Astrocyte (in vitro differentiated cells and primary cell): Measurements from ENCODE around the gene SLC44A3. TPM values are rescaled to one million over a fixed set of nuclear protein-coding genes. Genes with fewer than 3 reads are reported as not detected.
A peak's percentile ranks its signal among the peaks of the same experiment; 100 is the strongest.

Experiments used
- DNase-seq: peaks from one replicate; pipeline ENCODE4 v3.0.0-alpha.2; 2010; ENCODE audit warnings: low read depth
- FAIRE-seq: peaks from 2 replicates; lab custom pipeline; 2011; peaks lifted over from hg19 to GRCh38; lab: Jason Lieb, UNC
- H2AFZ ChIP-seq: 2 replicates; pipeline ENCODE4 v1.6.0; 2012; ENCODE audit warnings: low read depth, low read length, inconsistent platforms
- H3K27ac ChIP-seq: 2 replicates; pipeline ENCODE4 v1.5.1; 2011; ENCODE audit warnings: low read depth, low read length, inconsistent platforms
- H3K27me3 ChIP-seq: 2 replicates; pipeline ENCODE4 v1.6.0; 2011; ENCODE audit warnings: low read length, inconsistent platforms; ENCODE audit not compliant: insufficient read depth
- H3K36me3 ChIP-seq: 2 replicates; pipeline ENCODE4 v1.5.1; 2011; ENCODE audit warnings: low read length, inconsistent platforms; ENCODE audit not compliant: insufficient read depth
- H3K4me1 ChIP-seq: 2 replicates; pipeline ENCODE4 v1.5.1; 2011; ENCODE audit warnings: low read length, inconsistent platforms; ENCODE audit not compliant: insufficient read depth
- H3K4me2 ChIP-seq: 2 replicates; pipeline ENCODE4 v1.6.0; 2012; ENCODE audit warnings: low read length, inconsistent platforms
- H3K4me3 ChIP-seq: 2 replicates; pipeline ENCODE4 v1.5.1; 2011; ENCODE audit warnings: low read depth, mild to moderate bottlenecking, low read length, inconsistent platforms; ENCODE audit not compliant: insufficient read depth
- H3K79me2 ChIP-seq: 2 replicates; pipeline ENCODE4 v1.6.0; 2012; ENCODE audit warnings: mild to moderate bottlenecking, low read length, inconsistent platforms; ENCODE audit not compliant: insufficient read depth
- H3K9ac ChIP-seq: 2 replicates; pipeline ENCODE4 v1.6.0; 2012; ENCODE audit warnings: mild to moderate bottlenecking, low read length, inconsistent platforms
- H3K9me3 ChIP-seq: 2 replicates; pipeline ENCODE4 v1.5.1; 2012; ENCODE audit warnings: low read depth, mild to moderate bottlenecking, low read length, inconsistent platforms; ENCODE audit not compliant: insufficient read depth
- H4K20me1 ChIP-seq: 2 replicates; pipeline ENCODE4 v1.6.0; 2012; ENCODE audit warnings: low read length, inconsistent platforms; ENCODE audit not compliant: insufficient read depth
- H3K27ac Mint-ChIP-seq: one replicate; pipeline ENCODE4 v1.8.0; 2021; ENCODE audit warnings: mild to moderate bottlenecking, mixed read lengths; ENCODE audit not compliant: unreplicated experiment
- H3K27me3 Mint-ChIP-seq: one replicate; pipeline ENCODE4 v1.8.0; 2021; ENCODE audit warnings: low read depth, mixed read lengths; ENCODE audit not compliant: unreplicated experiment
- H3K36me3 Mint-ChIP-seq: one replicate; pipeline ENCODE4 v1.8.0; 2021; ENCODE audit warnings: low read depth, mixed read lengths; ENCODE audit not compliant: unreplicated experiment
- H3K4me1 Mint-ChIP-seq: one replicate; pipeline ENCODE4 v1.8.0; 2021; ENCODE audit warnings: low read depth, mixed read lengths; ENCODE audit not compliant: unreplicated experiment
- H3K4me3 Mint-ChIP-seq: one replicate; pipeline ENCODE4 v1.8.0; 2021; ENCODE audit warnings: mild to moderate bottlenecking, moderate library complexity, mixed read lengths; ENCODE audit not compliant: unreplicated experiment
- H3K9me3 Mint-ChIP-seq: one replicate; pipeline ENCODE4 v1.8.0; 2021; ENCODE audit warnings: mild to moderate bottlenecking, mixed read lengths; ENCODE audit not compliant: unreplicated experiment
- EZH2 ChIP-seq: IDR thresholded peaks from 2 replicates; pipeline ENCODE4 v1.6.1; 2012; ENCODE audit warnings: mild to moderate bottlenecking, low read length, inconsistent platforms; ENCODE audit not compliant: insufficient read depth
- total RNA-seq: library from RNA; stranded (reverse); gene quantifications from 2 replicates; pipeline ENCODE4 v1.2.1, GENCODE V29; 2021
- TF ChIP-seq, protein P1 (sequence below): IDR thresholded peaks from 2 replicates; pipeline ENCODE4 v1.5.1; 2011; ENCODE audit warnings: low read depth, mild to moderate bottlenecking, inconsistent platforms, low read length, moderate library complexity; ENCODE audit not compliant: insufficient read depth

Gene SLC44A3
- total RNA-seq, 1 donor from 2014 or later = 3.7 TPM

DNA sequence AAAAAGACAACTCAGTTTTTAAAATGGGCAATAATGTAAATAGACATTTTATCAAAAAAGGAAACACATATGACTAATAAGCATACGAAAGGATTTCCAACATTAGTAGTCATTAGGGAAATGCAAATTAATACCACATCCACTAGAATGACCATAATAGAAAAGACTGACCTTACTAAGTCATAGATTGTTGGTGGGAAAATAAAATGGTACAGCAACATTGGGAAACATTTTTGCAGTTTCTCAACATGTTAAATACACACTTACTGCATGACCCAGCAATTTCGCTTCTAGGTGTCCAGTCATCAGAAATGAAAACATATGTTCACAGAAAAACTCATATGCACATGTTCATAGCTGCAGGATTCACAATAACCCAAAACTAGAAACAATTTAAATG, 29.9 kb upstream of the SLC44A3 start:
- H3K27me3 Mint-ChIP-seq = no peaks in the 10 kb centered on the region
- no peak overlapping the region for H3K27ac ChIP-seq
- TF ChIP-seq EZH2 = no peak
- TF ChIP-seq, protein P1, sequence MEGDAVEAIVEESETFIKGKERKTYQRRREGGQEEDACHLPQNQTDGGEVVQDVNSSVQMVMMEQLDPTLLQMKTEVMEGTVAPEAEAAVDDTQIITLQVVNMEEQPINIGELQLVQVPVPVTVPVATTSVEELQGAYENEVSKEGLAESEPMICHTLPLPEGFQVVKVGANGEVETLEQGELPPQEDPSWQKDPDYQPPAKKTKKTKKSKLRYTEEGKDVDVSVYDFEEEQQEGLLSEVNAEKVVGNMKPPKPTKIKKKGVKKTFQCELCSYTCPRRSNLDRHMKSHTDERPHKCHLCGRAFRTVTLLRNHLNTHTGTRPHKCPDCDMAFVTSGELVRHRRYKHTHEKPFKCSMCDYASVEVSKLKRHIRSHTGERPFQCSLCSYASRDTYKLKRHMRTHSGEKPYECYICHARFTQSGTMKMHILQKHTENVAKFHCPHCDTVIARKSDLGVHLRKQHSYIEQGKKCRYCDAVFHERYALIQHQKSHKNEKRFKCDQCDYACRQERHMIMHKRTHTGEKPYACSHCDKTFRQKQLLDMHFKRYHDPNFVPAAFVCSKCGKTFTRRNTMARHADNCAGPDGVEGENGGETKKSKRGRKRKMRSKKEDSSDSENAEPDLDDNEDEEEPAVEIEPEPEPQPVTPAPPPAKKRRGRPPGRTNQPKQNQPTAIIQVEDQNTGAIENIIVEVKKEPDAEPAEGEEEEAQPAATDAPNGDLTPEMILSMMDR = no peak

GRCh38 chr1:94790670-94791069, 29.5 kb upstream of the SLC44A3 start:
- Mint-ChIP-seq H3K27me3 (no peaks in the 10 kb centered on the region), H3K4me1 (peaks cover 31% of the 10 kb centered on the region), H3K27ac (no peak overlapping the region), H3K36me3 (peaks cover 1% of the 10 kb centered on the region), H3K4me3 (no peak overlapping the region), H3K9me3 (peaks cover 2% of the 10 kb centered on the region)
- FAIRE-seq = no peak
- no peak overlapping the region for H3K4me2 ChIP-seq
- peaks cover 15% of the 10 kb centered on the region for H3K4me1 ChIP-seq
- no peak overlapping the region for H3K27ac ChIP-seq
- H2AFZ ChIP-seq = no peak overlapping the region
- no peak overlapping the region for H3K4me3 ChIP-seq
- H3K27me3 ChIP-seq = no peaks in the 10 kb centered on the region
- H3K79me2 ChIP-seq = no peaks in the 10 kb centered on the region
- H3K36me3 ChIP-seq = no peaks in the 10 kb centered on the region
- DNase-seq = no peak
- H4K20me1 ChIP-seq = no peaks in the 10 kb centered on the region
- H3K9me3 ChIP-seq = no peaks in the 10 kb centered on the region
- TF ChIP-seq EZH2 = no peak
- TF ChIP-seq, protein P1 = no peak
- H3K9ac ChIP-seq = no peak overlapping the region

More for the DNA sequence above, 29.9 kb upstream of the SLC44A3 start:
- H3K9me3 ChIP-seq = no peaks in the 10 kb centered on the region
- H3K4me3 ChIP-seq = no peak overlapping the region
- Mint-ChIP-seq H3K9me3 (peaks cover 2% of the 10 kb centered on the region), H3K4me3 (no peak overlapping the region), H3K36me3 (peaks cover 1% of the 10 kb centered on the region), H3K27ac (no peak overlapping the region), H3K4me1 (peaks cover 31% of the 10 kb centered on the region)
- peaks cover 15% of the 10 kb centered on the region for H3K4me1 ChIP-seq
- H3K27me3 ChIP-seq = no peaks in the 10 kb centered on the region
- no peaks in the 10 kb centered on the region for H4K20me1 ChIP-seq
- H2AFZ ChIP-seq = no peak overlapping the region
- H3K9ac ChIP-seq = no peak overlapping the region
- H3K79me2 ChIP-seq = no peaks in the 10 kb centered on the region
- FAIRE-seq (no peak), DNase-seq (no peak)
- H3K36me3 ChIP-seq = no peaks in the 10 kb centered on the region
- H3K4me2 ChIP-seq = no peak overlapping the region

- H3K27ac Mint-ChIP-seq = peak overlapping the region; percentile 70
- peak overlapping the region; percentile 13 for H3K9ac ChIP-seq
- peak overlapping the region; percentile 7 for H3K4me3 Mint-ChIP-seq
Observed at GRCh38 chr1:94792473-94793295, 27.5 kb upstream of the SLC44A3 start.

More at GRCh38 chr1:94792473-94793295, 27.5 kb upstream of the SLC44A3 start:
- FAIRE-seq (peak; percentile 84), DNase-seq (peak; percentile 90)
- Mint-ChIP-seq H3K9me3 (peaks cover 2% of the 10 kb centered on the region), H3K4me1 (peaks cover 32% of the 10 kb centered on the region), H3K36me3 (no peaks in the 10 kb centered on the region), H3K27me3 (no peaks in the 10 kb centered on the region)
- H4K20me1 ChIP-seq = no peaks in the 10 kb centered on the region
- no peaks in the 10 kb centered on the region for H3K79me2 ChIP-seq
- no peaks in the 10 kb centered on the region for H3K27me3 ChIP-seq
- H3K4me2 ChIP-seq = peak overlapping the region; percentile 63
- no peak for TF ChIP-seq EZH2
- TF ChIP-seq, protein P1 = peak; percentile 24
- H3K4me1 ChIP-seq = peaks cover 15% of the 10 kb centered on the region
- H3K27ac ChIP-seq = peak overlapping the region; percentile 37
- H2AFZ ChIP-seq = no peak overlapping the region
- no peaks in the 10 kb centered on the region for H3K36me3 ChIP-seq
- H3K9me3 ChIP-seq = no peaks in the 10 kb centered on the region
- peak overlapping the region; percentile 7 for H3K4me3 ChIP-seq
